ENCODE measurements around the gene MPST. TPM values are rescaled to one million over a fixed set of nuclear protein-coding genes. Genes with fewer than 3 reads are reported as not detected.

The MPST gene
- polyA plus RNA-seq, 1 donor (not counting 4 experiments of a cell fraction or from before 2014, with no cell fraction given) = 23.5 TPM

DNA sequence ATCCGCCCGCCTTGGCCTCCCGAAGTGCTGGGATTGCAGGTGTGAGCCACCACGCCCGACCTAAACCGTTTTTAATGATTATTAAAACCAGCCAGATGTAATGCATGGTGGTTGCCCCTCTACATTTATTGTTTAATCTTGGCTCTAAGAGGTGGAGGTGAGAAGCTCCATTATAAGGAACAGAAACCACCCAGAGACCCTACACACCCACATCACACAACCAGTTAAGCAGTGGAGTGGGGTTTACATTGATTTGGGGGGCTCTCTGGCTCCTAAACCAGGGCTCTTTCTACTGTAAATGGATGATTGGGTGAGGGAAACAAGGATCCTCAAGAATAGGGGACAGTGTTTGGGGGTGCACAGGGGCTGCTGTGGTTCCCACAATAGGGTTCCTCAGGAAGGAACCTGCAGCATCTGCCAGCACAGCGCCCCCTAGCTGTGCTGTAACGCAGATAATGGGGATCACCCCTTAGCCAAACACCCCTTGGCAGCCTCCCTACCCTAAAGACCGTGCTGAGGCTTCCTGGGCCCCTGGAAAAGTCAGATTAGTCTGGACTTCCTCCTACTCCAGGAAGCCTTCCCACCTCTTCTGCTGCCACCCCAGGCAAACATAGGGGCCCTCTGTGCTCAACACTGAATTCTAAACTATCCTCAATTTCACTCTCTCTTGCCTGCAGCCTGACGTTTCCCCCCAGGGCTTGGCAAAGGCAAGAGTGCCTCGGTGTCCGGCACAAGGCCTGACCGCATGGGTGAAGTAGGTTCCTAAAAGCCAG lies 2.4 kb downstream of the MPST start:
- Histone ChIP-seq H3K9me3 (ENCODE audit: control insufficient read depth, low read depth, low read length) (no peaks in the 10 kb centered on the region), H3K4me3 (ENCODE audit: control insufficient read depth in 2 of 3, extremely low read depth in 1 of 3, insufficient read depth in 2 of 3, low read depth in 1 of 3, low read length in 3 of 3) (no peak overlapping the region), H3K4me1 (ENCODE audit: control insufficient read depth, extremely low read depth, insufficient read depth, low read length) (peaks cover 8% of the 10 kb centered on the region), H3K36me3 (ENCODE audit: control insufficient read depth in 2 of 2, extremely low read depth in 1 of 2, insufficient read depth in 2 of 2, low read length in 2 of 2) (peaks cover 9 to 23% of the 10 kb centered on the region in 2 experiments), H3K4me2 (ENCODE audit: control insufficient read depth, extremely low read depth, insufficient read depth, low read depth, low read length) (no peak overlapping the region), H3K79me2 (ENCODE audit: control insufficient read depth, insufficient read depth, low read length) (peaks cover 8% of the 10 kb centered on the region), H3K27ac (ENCODE audit: control insufficient read depth, insufficient read depth, low read length) (no peak overlapping the region), H3K27me3 (ENCODE audit: control insufficient read depth, extremely low read depth, insufficient read depth, low read length) (no peaks in the 10 kb centered on the region), H2AFZ (ENCODE audit: control insufficient read depth, low read length) (no peak overlapping the region), H4K20me1 (ENCODE audit: control insufficient read depth, extremely low read depth, insufficient read depth, low read length) (no peaks in the 10 kb centered on the region), H3K9me1 (ENCODE audit: control insufficient read depth, extremely low read depth, insufficient read depth, low read length) (no peaks in the 10 kb centered on the region), H3K9ac (ENCODE audit: control insufficient read depth, extremely low read depth, insufficient read depth, low read length) (no peak overlapping the region)
- TF ChIP-seq, protein P1, sequence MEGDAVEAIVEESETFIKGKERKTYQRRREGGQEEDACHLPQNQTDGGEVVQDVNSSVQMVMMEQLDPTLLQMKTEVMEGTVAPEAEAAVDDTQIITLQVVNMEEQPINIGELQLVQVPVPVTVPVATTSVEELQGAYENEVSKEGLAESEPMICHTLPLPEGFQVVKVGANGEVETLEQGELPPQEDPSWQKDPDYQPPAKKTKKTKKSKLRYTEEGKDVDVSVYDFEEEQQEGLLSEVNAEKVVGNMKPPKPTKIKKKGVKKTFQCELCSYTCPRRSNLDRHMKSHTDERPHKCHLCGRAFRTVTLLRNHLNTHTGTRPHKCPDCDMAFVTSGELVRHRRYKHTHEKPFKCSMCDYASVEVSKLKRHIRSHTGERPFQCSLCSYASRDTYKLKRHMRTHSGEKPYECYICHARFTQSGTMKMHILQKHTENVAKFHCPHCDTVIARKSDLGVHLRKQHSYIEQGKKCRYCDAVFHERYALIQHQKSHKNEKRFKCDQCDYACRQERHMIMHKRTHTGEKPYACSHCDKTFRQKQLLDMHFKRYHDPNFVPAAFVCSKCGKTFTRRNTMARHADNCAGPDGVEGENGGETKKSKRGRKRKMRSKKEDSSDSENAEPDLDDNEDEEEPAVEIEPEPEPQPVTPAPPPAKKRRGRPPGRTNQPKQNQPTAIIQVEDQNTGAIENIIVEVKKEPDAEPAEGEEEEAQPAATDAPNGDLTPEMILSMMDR (optimal IDR thresholded peaks at IDR 0.05 in 1 of 3, IDR thresholded peaks at IDR 0.05 in 1 of 3, conservative IDR thresholded peaks at IDR 0.05 in 1 of 3; ENCODE audit: extremely low read depth in 1 of 3, insufficient read depth in 2 of 3, low read length in 3 of 3) = peak; percentile 85 to 92 (median 87)
- no peak for TF ChIP-seq EZH2 (IDR thresholded peaks at IDR 0.05; ENCODE audit: low read length)
- FAIRE-seq (peak; percentile 80), DNase-seq (ENCODE audit: low read depth, low spot score) (no peak)
- dilution Hi-C loops (cut with MboI; ENCODE audit: extremely low pct_ligation_motif_present, low sequenced_read_pairs) = no loop called here

DNA sequence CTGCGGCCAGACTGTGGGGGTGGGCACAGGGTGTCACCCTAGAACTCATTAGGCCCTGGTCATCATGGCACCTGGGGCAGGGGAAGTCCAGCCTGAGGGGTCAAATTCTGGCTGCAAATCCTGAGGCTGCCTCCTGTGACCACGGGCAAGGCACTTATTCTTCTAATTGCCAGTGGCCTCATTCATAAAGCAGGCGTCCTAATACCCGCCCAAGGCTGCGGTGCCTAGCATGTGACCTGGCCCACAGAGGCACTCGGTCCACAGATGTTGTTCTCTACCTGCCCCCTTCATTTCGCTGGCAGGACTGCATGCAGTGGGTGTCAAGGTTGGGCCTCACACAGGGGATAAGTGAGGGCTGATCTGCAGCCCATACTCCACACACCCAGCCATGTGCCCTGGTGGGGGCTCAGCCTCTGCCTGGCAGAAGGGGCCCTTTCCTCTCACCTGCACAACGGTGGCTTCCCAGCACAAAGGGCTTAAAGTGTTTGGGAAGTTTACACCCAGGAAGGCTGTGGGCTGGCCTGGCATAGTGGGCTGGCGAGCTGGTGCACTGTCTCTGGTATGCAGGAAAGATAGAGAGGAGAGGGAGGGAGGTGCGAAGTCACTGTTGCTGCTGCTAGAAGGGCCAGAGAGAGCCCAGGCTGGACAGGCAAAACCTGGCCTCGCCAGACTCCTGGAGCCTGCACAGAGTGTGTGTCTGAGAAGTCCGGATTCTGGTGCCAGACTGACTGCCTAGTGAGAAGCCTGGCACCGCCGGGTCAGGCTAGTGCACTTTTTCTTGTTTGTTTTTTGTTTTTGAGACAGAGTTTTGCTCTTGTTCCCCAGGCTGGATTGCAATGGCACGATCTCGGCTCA lies 3.2 kb downstream of the MPST start:
- no peak overlapping the region for H3K4me2 ChIP-seq (ENCODE audit: control insufficient read depth, extremely low read depth, insufficient read depth, low read depth, low read length)
- H2AFZ ChIP-seq (ENCODE audit: control insufficient read depth, low read length) = no peak overlapping the region
- H3K9me1 ChIP-seq (ENCODE audit: control insufficient read depth, extremely low read depth, insufficient read depth, low read length) = no peaks in the 10 kb centered on the region
- no peak overlapping the region for H3K4me3 ChIP-seq (ENCODE audit: control insufficient read depth in 2 of 3, extremely low read depth in 1 of 3, insufficient read depth in 2 of 3, low read depth in 1 of 3, low read length in 3 of 3)
- H3K36me3 ChIP-seq (ENCODE audit: control insufficient read depth in 2 of 2, extremely low read depth in 1 of 2, insufficient read depth in 2 of 2, low read length in 2 of 2) = peaks cover 11 to 26% of the 10 kb centered on the region in 2 experiments
- no peak for FAIRE-seq
- peaks cover 8% of the 10 kb centered on the region for H3K4me1 ChIP-seq (ENCODE audit: control insufficient read depth, extremely low read depth, insufficient read depth, low read length)
- no peaks in the 10 kb centered on the region for H4K20me1 ChIP-seq (ENCODE audit: control insufficient read depth, extremely low read depth, insufficient read depth, low read length)
- no peak overlapping the region for H3K9ac ChIP-seq (ENCODE audit: control insufficient read depth, extremely low read depth, insufficient read depth, low read length)
- no peak for DNase-seq (ENCODE audit: low read depth, low spot score)
- dilution Hi-C loops (cut with MboI; ENCODE audit: extremely low pct_ligation_motif_present, low sequenced_read_pairs) = no loop called here
- TF ChIP-seq, protein P1 (optimal IDR thresholded peaks at IDR 0.05 in 1 of 3, IDR thresholded peaks at IDR 0.05 in 1 of 3, conservative IDR thresholded peaks at IDR 0.05 in 1 of 3; ENCODE audit: extremely low read depth in 1 of 3, insufficient read depth in 2 of 3, low read length in 3 of 3) = no peak
- TF ChIP-seq EZH2 (IDR thresholded peaks at IDR 0.05; ENCODE audit: low read length) = no peak
- no peaks in the 10 kb centered on the region for H3K9me3 ChIP-seq (ENCODE audit: control insufficient read depth, low read depth, low read length)
- H3K27ac ChIP-seq (ENCODE audit: control insufficient read depth, insufficient read depth, low read length) = no peak overlapping the region
- peaks cover 8% of the 10 kb centered on the region for H3K79me2 ChIP-seq (ENCODE audit: control insufficient read depth, insufficient read depth, low read length)
- H3K27me3 ChIP-seq (ENCODE audit: control insufficient read depth, extremely low read depth, insufficient read depth, low read length) = no peaks in the 10 kb centered on the region

All from keratinocyte (primary cell).